Activated naive CD8-positive, alpha-beta T cell treated with anti-CD3 and anti-CD28 coated beads, Interleukin-2, amount 10 ng/mL, durations not matched to agents 7 days and 5 days (primary cell): ENCODE data around the gene RPRM. TPM values are rescaled to one million over a fixed set of nuclear protein-coding genes. Genes with fewer than 3 reads are reported as not detected.
"Not testable (repeated sequence)": the region's sequence is repeated elsewhere in the genome, so short reads cannot be mapped to it uniquely, and the experiment has no call there.

Experiments
- ATAC-seq: fragments of 150-1000 bp; cut with Tn5 transposase; one replicate; pipeline ENCODE4 v1.10.0; 2021; ENCODE audit warnings: low read depth, moderate library complexity
- POLR2A ChIA-PET: fragments of 350-600 bp; sonication (Branson Sonifier 250); formaldehyde crosslinking; loops from one replicate; lab custom pipeline; 2021; ENCODE audit warnings: antibody characterized with exemption; lab: Charles Lee
- DNase-seq: peaks from one replicate; pipeline ENCODE4 v3.0.0; 2021
- H3K27ac Mint-ChIP-seq: one replicate; pipeline ENCODE4 v1.8.0; 2022; ENCODE audit warnings: mild to moderate bottlenecking, mixed read lengths
- H3K27me3 Mint-ChIP-seq: one replicate; pipeline ENCODE4 v1.8.0; 2022; ENCODE audit warnings: mild to moderate bottlenecking, moderate library complexity, mixed read lengths
- H3K36me3 Mint-ChIP-seq: one replicate; pipeline ENCODE4 v1.8.0; 2021; ENCODE audit warnings: mild to moderate bottlenecking, mixed read lengths
- H3K4me1 Mint-ChIP-seq: one replicate; pipeline ENCODE4 v1.8.0; 2021; ENCODE audit warnings: mixed read lengths
- H3K4me3 Mint-ChIP-seq: one replicate; pipeline ENCODE4 v1.8.0; 2022; ENCODE audit warnings: mild to moderate bottlenecking, moderate library complexity, mixed read lengths
- H3K9me3 Mint-ChIP-seq: one replicate; pipeline ENCODE4 v1.8.0; 2021; ENCODE audit warnings: mixed read lengths
- total RNA-seq, 2 experiments: library from RNA; stranded (reverse); gene quantifications; one replicate each; pipeline ENCODE4 v1.2.3, GENCODE V29; 2021

Gene RPRM
- total RNA-seq, 2 experiments from 2014 or later: not detected

GRCh38 chr2:153476816-153477635, 1.5 kb downstream of the RPRM start:
- no peak overlapping the region for H3K4me3 Mint-ChIP-seq
- H3K27ac Mint-ChIP-seq: no peak overlapping the region
- no peak for ATAC-seq
- H3K9me3 Mint-ChIP-seq: no peaks in the 10 kb centered on the region
- H3K36me3 Mint-ChIP-seq: no peaks in the 10 kb centered on the region
- peaks cover 8% of the 10 kb centered on the region for H3K4me1 Mint-ChIP-seq
- DNase-seq: no peak
- H3K27me3 Mint-ChIP-seq: peaks cover 50% of the 10 kb centered on the region
- POLR2A ChIA-PET: no interaction called here

DNA sequence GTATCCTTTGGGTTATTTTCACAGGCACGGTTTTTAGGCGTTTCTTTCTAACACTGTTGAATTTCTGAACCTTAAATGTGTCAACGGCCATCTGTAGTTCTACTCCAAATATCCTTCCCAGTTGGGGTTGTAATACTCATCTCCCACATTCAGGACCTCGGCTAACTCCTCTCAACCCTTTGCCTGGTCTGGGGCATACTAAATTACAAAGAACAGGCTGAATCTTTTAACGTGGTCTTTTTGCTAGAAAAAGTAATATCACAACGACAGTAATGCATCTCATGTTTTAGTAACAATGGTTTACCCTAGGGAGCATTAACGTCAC, 2.1 kb downstream of the RPRM start:
- H3K27ac Mint-ChIP-seq: no peak overlapping the region
- ATAC-seq (no peak), DNase-seq (no peak)
- POLR2A ChIA-PET: no interaction called here
- no peak overlapping the region for H3K4me3 Mint-ChIP-seq
- H3K9me3 Mint-ChIP-seq: no peaks in the 10 kb centered on the region
- no peaks in the 10 kb centered on the region for H3K36me3 Mint-ChIP-seq
- H3K4me1 Mint-ChIP-seq: peaks cover 8% of the 10 kb centered on the region
- H3K27me3 Mint-ChIP-seq: peaks cover 52% of the 10 kb centered on the region

GRCh38 chr2:153474876-153475435, 3.6 kb downstream of the RPRM start:
- H3K27me3 Mint-ChIP-seq: peaks cover 49% of the 10 kb centered on the region
- no peaks in the 10 kb centered on the region for H3K9me3 Mint-ChIP-seq
- H3K36me3 Mint-ChIP-seq: no peaks in the 10 kb centered on the region
- POLR2A ChIA-PET: no interaction called here
- no peak overlapping the region for H3K4me3 Mint-ChIP-seq
- no peak for ATAC-seq
- no peak for DNase-seq
- no peak overlapping the region for H3K27ac Mint-ChIP-seq
- peaks cover 8% of the 10 kb centered on the region for H3K4me1 Mint-ChIP-seq

- Mint-ChIP-seq H3K27me3 (peaks cover 43% of the 10 kb centered on the region), H3K27ac (no peak overlapping the region)
- ATAC-seq: no peak
Observed at GRCh38 chr2:153474407-153474806, 4.2 kb downstream of the RPRM start.

DNA sequence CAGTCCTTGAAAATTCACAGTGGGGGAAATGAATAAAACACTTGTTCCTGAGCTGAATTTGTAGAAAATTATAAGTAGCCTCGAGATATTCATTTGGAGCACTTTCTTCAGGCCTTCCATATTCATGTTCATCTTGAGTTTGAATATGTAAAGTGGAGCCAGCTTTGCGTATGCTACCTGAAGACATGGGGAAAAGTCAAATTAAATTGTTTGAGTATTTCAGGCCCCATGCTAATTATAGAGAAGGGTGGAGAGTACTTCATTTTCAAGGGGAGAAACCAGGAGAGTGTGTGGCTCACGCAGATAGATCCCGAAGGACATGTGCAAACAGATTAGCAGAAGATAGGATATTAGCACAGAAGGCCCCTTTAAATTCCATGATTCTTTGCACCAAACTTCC, 7.7 kb downstream of the RPRM start:
- no peak for ATAC-seq
- Mint-ChIP-seq H3K4me3 (no peak overlapping the region), H3K27me3 (peaks cover 19% of the 10 kb centered on the region), H3K4me1 (no peaks in the 10 kb centered on the region), H3K36me3 (no peaks in the 10 kb centered on the region), H3K27ac (no peak overlapping the region), H3K9me3 (no peaks in the 10 kb centered on the region)
- DNase-seq: no peak
- POLR2A ChIA-PET: no interaction called here

More at GRCh38 chr2:153474407-153474806, 4.2 kb downstream of the RPRM start:
- POLR2A ChIA-PET: no interaction called here
- H3K4me1 Mint-ChIP-seq: peaks cover 8% of the 10 kb centered on the region
- no peaks in the 10 kb centered on the region for H3K36me3 Mint-ChIP-seq
- no peak for DNase-seq
- no peaks in the 10 kb centered on the region for H3K9me3 Mint-ChIP-seq
- H3K4me3 Mint-ChIP-seq: no peak overlapping the region

DNA sequence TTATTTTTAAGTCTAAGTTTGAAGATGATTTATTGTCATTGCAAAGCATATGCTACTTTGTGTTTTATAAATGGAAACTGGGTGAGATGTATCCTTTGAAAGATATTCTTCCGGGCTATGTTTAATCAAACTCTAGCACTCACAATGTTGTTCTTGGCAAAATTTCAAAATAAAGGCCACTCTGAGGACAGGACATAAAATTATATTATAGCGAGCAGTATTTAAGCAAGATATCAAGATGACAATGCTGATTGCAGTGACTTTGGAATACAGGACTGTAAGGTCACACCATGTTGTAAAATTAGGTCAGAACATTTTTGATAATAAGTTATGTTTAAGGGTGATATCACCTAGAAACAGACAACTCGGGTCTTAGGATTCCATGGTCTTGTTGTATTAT, 14.2 kb downstream of the RPRM start:
- H3K27me3 Mint-ChIP-seq: peaks cover 7% of the 10 kb centered on the region
- H3K4me3 Mint-ChIP-seq: no peak overlapping the region
- POLR2A ChIA-PET: no interaction called here
- H3K27ac Mint-ChIP-seq: no peak overlapping the region
- DNase-seq: no peak
- ATAC-seq: no peak
- no peaks in the 10 kb centered on the region for H3K36me3 Mint-ChIP-seq
- H3K4me1 Mint-ChIP-seq: no peaks in the 10 kb centered on the region
- no peaks in the 10 kb centered on the region for H3K9me3 Mint-ChIP-seq

GRCh38 chr2:153462338-153462859, 16.2 kb downstream of the RPRM start:
- ATAC-seq (no peak), DNase-seq (no peak)
- Mint-ChIP-seq H3K4me3 (no peak overlapping the region), H3K27ac (no peak overlapping the region), H3K9me3 (no peaks in the 10 kb centered on the region), H3K27me3 (peaks cover 10% of the 10 kb centered on the region), H3K36me3 (no peaks in the 10 kb centered on the region), H3K4me1 (no peaks in the 10 kb centered on the region)
- POLR2A ChIA-PET: no interaction called here

GRCh38 chr2:153461453-153461852, 17.1 kb downstream of the RPRM start:
- no peaks in the 10 kb centered on the region for H3K4me1 Mint-ChIP-seq

GRCh38 chr2:153455861-153456260, 22.7 kb downstream of the RPRM start:
- H3K27me3 Mint-ChIP-seq: peaks cover 5% of the 10 kb centered on the region
- H3K36me3 Mint-ChIP-seq: no peaks in the 10 kb centered on the region
- no peak overlapping the region for H3K27ac Mint-ChIP-seq
- no peak overlapping the region for H3K4me3 Mint-ChIP-seq
- H3K9me3 Mint-ChIP-seq: no peaks in the 10 kb centered on the region
- POLR2A ChIA-PET: no interaction called here
- no peaks in the 10 kb centered on the region for H3K4me1 Mint-ChIP-seq
- DNase-seq (no peak), ATAC-seq (no peak)

More at GRCh38 chr2:153461453-153461852, 17.1 kb downstream of the RPRM start:
- no peak overlapping the region for H3K4me3 Mint-ChIP-seq
- no peaks in the 10 kb centered on the region for H3K36me3 Mint-ChIP-seq
- H3K27ac Mint-ChIP-seq: no peak overlapping the region
- DNase-seq (no peak), ATAC-seq (no peak)
- H3K27me3 Mint-ChIP-seq: peaks cover 10% of the 10 kb centered on the region
- POLR2A ChIA-PET: no interaction called here
- no peaks in the 10 kb centered on the region for H3K9me3 Mint-ChIP-seq

DNA sequence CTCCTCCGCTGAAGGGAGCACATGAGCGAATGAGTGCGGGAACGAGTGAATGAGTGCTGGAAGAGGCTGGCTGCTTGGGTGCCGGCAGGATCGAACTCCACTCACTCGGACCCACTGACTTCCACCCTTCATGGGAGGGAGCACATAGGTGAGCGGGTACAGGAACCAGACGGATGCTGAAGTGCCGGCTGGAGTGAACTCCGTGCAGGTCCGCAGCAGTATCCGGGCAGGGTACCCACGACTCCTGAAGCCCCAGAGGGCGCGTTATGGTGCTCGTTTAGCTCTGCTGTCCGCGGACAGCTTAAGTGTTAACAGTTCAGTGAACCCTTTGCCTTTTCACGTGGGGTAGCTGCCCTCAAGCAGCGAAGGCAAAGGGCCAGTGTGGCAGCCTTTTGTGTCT, 23.2 kb downstream of the RPRM start:
- no peaks in the 10 kb centered on the region for H3K9me3 Mint-ChIP-seq

GRCh38 chr2:153451611-153452010, 27.0 kb downstream of the RPRM start:
- Mint-ChIP-seq H3K4me1 (no peaks in the 10 kb centered on the region), H3K36me3 (no peaks in the 10 kb centered on the region)
- DNase-seq: no peak

More for the DNA sequence above, 23.2 kb downstream of the RPRM start:
- DNase-seq (no peak), ATAC-seq (no peak)
- H3K36me3 Mint-ChIP-seq: no peaks in the 10 kb centered on the region
- no peaks in the 10 kb centered on the region for H3K4me1 Mint-ChIP-seq
- H3K27ac Mint-ChIP-seq: no peak overlapping the region
- POLR2A ChIA-PET: no interaction called here
- H3K27me3 Mint-ChIP-seq: peaks cover 5% of the 10 kb centered on the region
- H3K4me3 Mint-ChIP-seq: no peak overlapping the region

GRCh38 chr2:153443106-153443505, 35.5 kb downstream of the RPRM start:
- ATAC-seq (no peak), DNase-seq (no peak)
- Mint-ChIP-seq H3K4me1 (no peaks in the 10 kb centered on the region), H3K4me3 (no peak overlapping the region), H3K36me3 (no peaks in the 10 kb centered on the region), H3K27me3 (no peaks in the 10 kb centered on the region), H3K9me3 (peaks cover 10% of the 10 kb centered on the region), H3K27ac (no peak overlapping the region)
- POLR2A ChIA-PET: no interaction called here

More at GRCh38 chr2:153451611-153452010, 27.0 kb downstream of the RPRM start:
- no peak for ATAC-seq
- peaks cover 3% of the 10 kb centered on the region for H3K27me3 Mint-ChIP-seq
- H3K9me3 Mint-ChIP-seq: no peaks in the 10 kb centered on the region
- POLR2A ChIA-PET: no interaction called here
- no peak overlapping the region for H3K27ac Mint-ChIP-seq
- no peak overlapping the region for H3K4me3 Mint-ChIP-seq

DNA sequence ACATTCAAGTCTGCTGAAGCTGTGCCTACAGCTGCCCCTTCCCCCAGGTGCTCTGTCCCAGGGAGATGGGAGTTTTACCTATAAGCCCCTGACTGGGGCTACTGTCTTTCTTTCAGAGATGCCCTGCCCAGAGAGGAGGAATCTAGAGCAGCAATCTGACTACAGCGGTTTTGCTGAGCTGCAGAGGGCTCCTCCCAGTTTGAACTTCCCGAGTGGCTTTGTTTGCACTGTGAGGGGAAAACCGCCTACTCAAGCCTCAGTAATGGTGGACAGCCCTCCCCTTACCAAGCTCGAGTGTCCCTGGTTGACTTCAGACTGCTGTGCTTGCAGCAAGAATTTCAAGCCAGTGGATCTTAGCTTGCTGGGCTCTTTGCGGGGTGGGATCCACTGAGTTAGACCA, 35.9 kb downstream of the RPRM start:
- H3K9me3 Mint-ChIP-seq, DNase-seq, H3K4me1 Mint-ChIP-seq, H3K27me3 Mint-ChIP-seq, H3K36me3 Mint-ChIP-seq, H3K4me3 Mint-ChIP-seq, ATAC-seq, POLR2A ChIA-PET, H3K27ac Mint-ChIP-seq: not testable (repeated sequence)

- POLR2A ChIA-PET, H3K4me1 Mint-ChIP-seq, H3K36me3 Mint-ChIP-seq, H3K27me3 Mint-ChIP-seq, ATAC-seq, H3K9me3 Mint-ChIP-seq, H3K4me3 Mint-ChIP-seq, DNase-seq, H3K27ac Mint-ChIP-seq: not testable (repeated sequence)
Observed at GRCh38 chr2:153440090-153440489, 38.5 kb downstream of the RPRM start.
